ENCODE results near the gene ANGPTL4. TPM values are rescaled to one million over a fixed set of nuclear protein-coding genes. Genes with fewer than 3 reads are reported as not detected.

The ANGPTL4 gene
- total and polyA plus RNA-seq, 2 donors (not counting 1 experiment from before 2014, with no cell fraction given) = not detected

DNA sequence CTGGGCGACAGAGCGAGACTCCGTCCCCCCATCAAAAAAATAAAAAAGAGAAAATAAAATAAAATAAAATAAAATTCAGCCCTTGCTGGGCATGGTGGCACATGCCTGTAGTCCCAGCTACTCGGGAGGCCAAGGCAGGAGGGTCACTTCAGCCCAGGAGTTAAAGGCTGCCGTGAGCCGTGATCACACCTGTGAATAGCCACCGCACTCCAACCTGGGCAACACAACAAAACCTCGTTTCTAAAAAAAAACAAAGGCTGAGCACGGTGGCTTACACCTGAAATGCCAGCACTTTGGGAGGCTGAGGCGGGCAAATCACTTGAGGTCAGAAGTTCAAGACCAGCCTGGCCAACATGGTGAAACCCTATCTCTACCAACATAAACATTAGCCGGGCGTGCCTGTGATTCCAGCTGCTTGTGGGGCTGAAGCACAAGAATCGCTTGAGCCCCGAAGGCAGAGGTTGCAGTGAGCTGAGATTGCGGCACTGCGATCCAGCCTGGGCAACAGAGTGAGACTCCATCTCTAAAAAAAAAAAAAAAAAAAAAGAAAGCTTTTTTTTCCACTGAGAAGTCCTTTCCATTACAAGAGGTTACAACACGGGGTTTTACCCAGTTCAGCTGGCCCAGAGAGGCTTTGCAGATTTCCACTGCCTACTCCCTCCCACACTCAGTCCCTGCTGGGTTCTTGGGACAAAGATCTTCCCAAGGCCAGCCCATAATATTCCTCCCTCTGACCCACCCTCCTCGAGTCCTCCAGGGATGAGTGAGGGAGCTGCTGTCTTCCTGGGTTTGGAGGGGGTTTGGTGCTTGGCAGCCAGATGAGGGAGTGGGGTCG lies 6.4 kb downstream of the ANGPTL4 start:
- H3K4me3 Mint-ChIP-seq = no peak overlapping the region
- H3K9me3 ChIP-seq (ENCODE audit: control extremely low read depth in 1 of 3, control insufficient read depth in 2 of 3, insufficient read depth in 1 of 3, low read length in 2 of 3) = peaks cover 0 to 3% (median 0%) of the 10 kb centered on the region in 3 donors
- H3K27ac Mint-ChIP-seq = no peak overlapping the region
- H3K9ac ChIP-seq (ENCODE audit: low read length) = no peak overlapping the region
- no peak overlapping the region for H3K4me2 ChIP-seq (replicated peaks; ENCODE audit: low read depth, low read length, poor library complexity, severe bottlenecking)
- DNase-seq = no peak
- H3K4me1 Mint-ChIP-seq = no peaks in the 10 kb centered on the region
- no peak for TF ChIP-seq EZH2 (IDR thresholded peaks at IDR 0.05; ENCODE audit: borderline replicate concordance, insufficient read depth, low read depth, low read length, poor library complexity, severe bottlenecking)
- TF ChIP-seq, protein P1, sequence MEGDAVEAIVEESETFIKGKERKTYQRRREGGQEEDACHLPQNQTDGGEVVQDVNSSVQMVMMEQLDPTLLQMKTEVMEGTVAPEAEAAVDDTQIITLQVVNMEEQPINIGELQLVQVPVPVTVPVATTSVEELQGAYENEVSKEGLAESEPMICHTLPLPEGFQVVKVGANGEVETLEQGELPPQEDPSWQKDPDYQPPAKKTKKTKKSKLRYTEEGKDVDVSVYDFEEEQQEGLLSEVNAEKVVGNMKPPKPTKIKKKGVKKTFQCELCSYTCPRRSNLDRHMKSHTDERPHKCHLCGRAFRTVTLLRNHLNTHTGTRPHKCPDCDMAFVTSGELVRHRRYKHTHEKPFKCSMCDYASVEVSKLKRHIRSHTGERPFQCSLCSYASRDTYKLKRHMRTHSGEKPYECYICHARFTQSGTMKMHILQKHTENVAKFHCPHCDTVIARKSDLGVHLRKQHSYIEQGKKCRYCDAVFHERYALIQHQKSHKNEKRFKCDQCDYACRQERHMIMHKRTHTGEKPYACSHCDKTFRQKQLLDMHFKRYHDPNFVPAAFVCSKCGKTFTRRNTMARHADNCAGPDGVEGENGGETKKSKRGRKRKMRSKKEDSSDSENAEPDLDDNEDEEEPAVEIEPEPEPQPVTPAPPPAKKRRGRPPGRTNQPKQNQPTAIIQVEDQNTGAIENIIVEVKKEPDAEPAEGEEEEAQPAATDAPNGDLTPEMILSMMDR (IDR thresholded peaks at IDR 0.05) = no peak
- ChIA-PET CTCF (interaction anchor here (0.7 to 0.9 kb wide), 2 partner anchors 16 to 21 kb away, joined by 4 to 5 read pairs; no protein-coding TSS in a partner anchor), POLR2A (no interaction called here)
- H3K36me3 ChIP-seq (replicated peaks in 1 of 2; ENCODE audit: control extremely low read depth in 1 of 2, control insufficient read depth in 1 of 2, extremely low read depth in 1 of 2, insufficient read depth in 2 of 2, low read length in 1 of 2) = no peaks in the 10 kb centered on the region
- no peaks in the 10 kb centered on the region for H3K79me2 ChIP-seq (ENCODE audit: control insufficient read depth, insufficient read depth, low read length)
- H3K4me1 ChIP-seq (ENCODE audit: control insufficient read depth in 2 of 2, insufficient read depth in 2 of 2, low read length in 2 of 2) = no peaks in the 10 kb centered on the region
- H3K9me3 Mint-ChIP-seq (ENCODE audit: insufficient read depth) = no peaks in the 10 kb centered on the region
- ATAC-seq (ENCODE audit: low read depth) = no peak
- WGBS (ENCODE audit: insufficient coverage) = 91% methylated on average over 13 of the region's 19 CpGs
- H4K20me1 ChIP-seq (ENCODE audit: control insufficient read depth, insufficient read depth, low read length, poor library complexity, severe bottlenecking) = no peaks in the 10 kb centered on the region
- peaks cover 25% of the 10 kb centered on the region for H3K27me3 Mint-ChIP-seq
- peaks cover 0 to 26% (median 2%) of the 10 kb centered on the region in 4 experiments for H3K27me3 ChIP-seq (replicated peaks in 1 of 4; ENCODE audit: control extremely low read depth in 1 of 4, control insufficient read depth in 3 of 4, insufficient read depth in 4 of 4, low read length in 3 of 4)
- no peak overlapping the region for H2AFZ ChIP-seq (ENCODE audit: insufficient read depth, low read depth, low read length, poor library complexity, severe bottlenecking)
- intact Hi-C loops (cut with micrococcal nuclease) = no loop called here
- no peak overlapping the region for H3K4me3 ChIP-seq (ENCODE audit: control extremely low read depth in 1 of 5, extremely low read depth in 1 of 5, insufficient read depth in 1 of 5, low read depth in 2 of 5, low read length in 4 of 5)
- no peak overlapping the region for H3K27ac ChIP-seq (ENCODE audit: low read length in 2 of 2)

Measured in B cell (primary cell).